HPDE6-E6E7 (cell line): ENCODE data around the gene ZP3.
"Not testable (repeated sequence)": the region's sequence is repeated elsewhere in the genome, so short reads cannot be mapped to it uniquely, and the experiment has no call there.

Experiments
- DNase-seq: peaks from one replicate; pipeline ENCODE4 v3.0.0; 2011; ENCODE audit warnings: missing footprints; ENCODE audit errors: extremely low spot score

Gene ZP3

GRCh38 chr7:76424413-76425111, at the start of gene ZP3:
ZP3 (plus strand) TSS chr7:76424950; CDS start chr7:76424965, 15 bp downstream.
- no peak for DNase-seq

GRCh38 chr7:76375251-76375650, 49.5 kb upstream of the ZP3 start:
- DNase-seq: no peak

GRCh38 chr7:76377186-76377918, 47.4 kb upstream of the ZP3 start:
- DNase-seq: no peak

GRCh38 chr7:76380623-76380966, 44.2 kb upstream of the ZP3 start:
- no peak for DNase-seq

- no peak for DNase-seq
Observed at GRCh38 chr7:76381814-76382213, 42.9 kb upstream of the ZP3 start.

- no peak for DNase-seq
Observed at GRCh38 chr7:76383089-76383944, 41.4 kb upstream of the ZP3 start.

- DNase-seq: no peak
Observed at GRCh38 chr7:76386691-76387260, 38.0 kb upstream of the ZP3 start.

GRCh38 chr7:76387789-76388188, 37.0 kb upstream of the ZP3 start:
- DNase-seq: not testable (repeated sequence)

- no peak for DNase-seq
Observed at GRCh38 chr7:76390092-76390491, 34.7 kb upstream of the ZP3 start.

- DNase-seq: no peak
Observed at GRCh38 chr7:76392531-76393115, 32.1 kb upstream of the ZP3 start.

- peak; percentile 97 for DNase-seq
Observed at GRCh38 chr7:76393116-76394031, 31.4 kb upstream of the ZP3 start.

- DNase-seq: no peak
Observed at GRCh38 chr7:76394957-76395356, 29.8 kb upstream of the ZP3 start.

GRCh38 chr7:76395605-76395964, 29.2 kb upstream of the ZP3 start:
- DNase-seq: not testable (repeated sequence)

- no peak for DNase-seq
Observed at GRCh38 chr7:76395965-76396726, 28.6 kb upstream of the ZP3 start.

- DNase-seq: no peak
Observed at GRCh38 chr7:76396864-76397263, 27.9 kb upstream of the ZP3 start.

GRCh38 chr7:76397409-76398183, 27.2 kb upstream of the ZP3 start:
- DNase-seq: peak; percentile 80

GRCh38 chr7:76400248-76400647, 24.5 kb upstream of the ZP3 start:
- DNase-seq: no peak

- not testable (repeated sequence) for DNase-seq
Observed at GRCh38 chr7:76403097-76403496, 21.7 kb upstream of the ZP3 start.
